ENCODE data around the gene PCNX1.

Gene PCNX1

DNA sequence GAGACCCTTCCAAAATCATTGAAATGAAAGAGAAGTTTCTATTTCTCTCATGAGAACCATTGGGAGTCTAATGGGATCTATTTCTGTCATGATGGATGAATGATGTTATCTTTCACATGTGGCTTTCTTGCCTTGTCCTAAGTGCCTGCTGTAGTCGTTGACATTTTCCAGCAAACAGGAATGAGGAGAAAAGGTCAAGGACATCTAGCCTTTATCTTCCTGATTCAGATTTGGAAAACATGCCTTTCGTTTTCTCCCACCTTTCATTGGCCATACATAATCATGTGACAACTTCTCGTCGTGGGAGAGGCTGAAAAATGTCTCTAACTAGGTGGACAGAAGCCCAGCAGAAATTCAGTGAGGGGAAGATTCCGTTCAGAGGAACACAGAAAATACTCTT, 94.5 kb downstream of the PCNX1 start:
- H3K36me3 ChIP-seq (ENCODE audit: control insufficient read depth, insufficient read depth, low read length), result no peaks in the 10 kb centered on the region
- no peaks in the 10 kb centered on the region for H3K27me3 ChIP-seq (ENCODE audit: control insufficient read depth, insufficient read depth, low read length)
- H3K27ac ChIP-seq, result no peak overlapping the region
- no peak overlapping the region for H2AFZ ChIP-seq
- no peak overlapping the region for H3K4me2 ChIP-seq (ENCODE audit: low read length)
- no peaks in the 10 kb centered on the region for H3K79me2 ChIP-seq
- H3K4me1 ChIP-seq, result no peaks in the 10 kb centered on the region
- H3K9me3 ChIP-seq (ENCODE audit: control insufficient read depth, low read length), result no peaks in the 10 kb centered on the region
- no peak for TF ChIP-seq CTCF (IDR thresholded peaks at IDR 0.05)
- no peak overlapping the region for H3K9ac ChIP-seq
- H3K4me3 ChIP-seq (ENCODE audit: low read depth, low read length), result no peak overlapping the region

- no peaks in the 10 kb centered on the region for H3K27me3 ChIP-seq (ENCODE audit: control insufficient read depth, insufficient read depth, low read length)
- no peak for TF ChIP-seq CTCF (IDR thresholded peaks at IDR 0.05)
- H3K36me3 ChIP-seq (ENCODE audit: control insufficient read depth, insufficient read depth, low read length), result no peaks in the 10 kb centered on the region
- H3K4me2 ChIP-seq (ENCODE audit: low read length), result no peak overlapping the region
- H3K9me3 ChIP-seq (ENCODE audit: control insufficient read depth, low read length), result no peaks in the 10 kb centered on the region
- no peak overlapping the region for H2AFZ ChIP-seq
- no peaks in the 10 kb centered on the region for H3K4me1 ChIP-seq
- H3K27ac ChIP-seq, result no peak overlapping the region
- no peaks in the 10 kb centered on the region for H3K79me2 ChIP-seq
- H3K4me3 ChIP-seq (ENCODE audit: low read depth, low read length), result no peak overlapping the region
- H3K9ac ChIP-seq, result no peak overlapping the region
These were observed 95.9 kb downstream of the PCNX1 start for GRCh38 chr14:71003156-71003555.

GRCh38 chr14:71004481-71004880, 97.2 kb downstream of the PCNX1 start:
- H3K36me3 ChIP-seq (ENCODE audit: control insufficient read depth, insufficient read depth, low read length), result no peaks in the 10 kb centered on the region
- TF ChIP-seq CTCF (IDR thresholded peaks at IDR 0.05), result no peak
- H3K4me3 ChIP-seq (ENCODE audit: low read depth, low read length), result no peak overlapping the region
- H3K4me2 ChIP-seq (ENCODE audit: low read length), result no peak overlapping the region
- H3K79me2 ChIP-seq, result no peaks in the 10 kb centered on the region
- H3K27ac ChIP-seq, result no peak overlapping the region
- no peak overlapping the region for H3K9ac ChIP-seq
- H3K9me3 ChIP-seq (ENCODE audit: control insufficient read depth, low read length), result no peaks in the 10 kb centered on the region
- no peaks in the 10 kb centered on the region for H3K4me1 ChIP-seq
- H2AFZ ChIP-seq, result no peak overlapping the region
- H3K27me3 ChIP-seq (ENCODE audit: control insufficient read depth, insufficient read depth, low read length), result no peaks in the 10 kb centered on the region

DNA sequence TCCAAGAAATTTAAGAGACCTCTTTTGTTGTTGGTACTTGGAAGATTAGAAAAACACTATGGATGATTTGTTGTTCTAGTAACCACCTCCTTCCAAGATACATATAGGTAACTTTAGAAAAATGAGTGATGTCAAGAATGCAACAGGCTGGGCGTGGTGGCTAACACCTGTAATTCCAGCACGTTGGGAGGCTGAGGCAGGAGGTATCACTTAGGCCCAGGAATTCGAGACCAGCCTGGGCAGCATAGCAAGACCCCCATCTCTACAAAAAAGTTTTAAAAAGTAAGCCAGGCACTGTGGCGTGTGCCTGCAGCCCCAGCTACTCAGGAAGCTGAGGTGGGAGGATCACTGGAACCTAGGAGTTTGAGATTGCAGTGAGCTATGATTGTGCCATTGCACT, 97.8 kb downstream of the PCNX1 start:
- Histone ChIP-seq H3K4me1 (no peaks in the 10 kb centered on the region), H3K4me2 (ENCODE audit: low read length) (no peak overlapping the region), H3K9me3 (ENCODE audit: control insufficient read depth, low read length) (no peaks in the 10 kb centered on the region), H3K4me3 (ENCODE audit: low read depth, low read length) (no peak overlapping the region), H3K79me2 (no peaks in the 10 kb centered on the region), H3K9ac (no peak overlapping the region), H3K36me3 (ENCODE audit: control insufficient read depth, insufficient read depth, low read length) (no peaks in the 10 kb centered on the region), H3K27me3 (ENCODE audit: control insufficient read depth, insufficient read depth, low read length) (no peaks in the 10 kb centered on the region), H3K27ac (no peak overlapping the region), H2AFZ (no peak overlapping the region)
- TF ChIP-seq CTCF (IDR thresholded peaks at IDR 0.05), result no peak

GRCh38 chr14:71006200-71006563, 98.9 kb downstream of the PCNX1 start:
- no peak overlapping the region for H3K4me2 ChIP-seq (ENCODE audit: low read length)
- TF ChIP-seq CTCF (IDR thresholded peaks at IDR 0.05), result no peak
- H3K4me3 ChIP-seq (ENCODE audit: low read depth, low read length), result no peak overlapping the region
- no peaks in the 10 kb centered on the region for H3K9me3 ChIP-seq (ENCODE audit: control insufficient read depth, low read length)
- no peak overlapping the region for H2AFZ ChIP-seq
- no peaks in the 10 kb centered on the region for H3K4me1 ChIP-seq
- no peaks in the 10 kb centered on the region for H3K27me3 ChIP-seq (ENCODE audit: control insufficient read depth, insufficient read depth, low read length)
- H3K27ac ChIP-seq, result no peak overlapping the region
- H3K9ac ChIP-seq, result no peak overlapping the region
- no peaks in the 10 kb centered on the region for H3K79me2 ChIP-seq
- no peaks in the 10 kb centered on the region for H3K36me3 ChIP-seq (ENCODE audit: control insufficient read depth, insufficient read depth, low read length)

All from parathyroid adenoma (tissue), 2 donors.